GM19043 (cell line): ENCODE results near the gene MMD.
A peak's percentile ranks its signal among the peaks of the same experiment; 100 is the strongest.

ENCODE experiments used
- ATAC-seq: cut with Tn5 transposase; IDR thresholded peaks from one replicate; pipeline ENCODE4 v1.9.1; 2021; ENCODE audit warnings: low read depth; ENCODE audit not compliant: unreplicated experiment

The MMD gene

GRCh38 chr17:55356434-55357328 is 65.0 kb downstream of the MMD start:
- ATAC-seq: peak; percentile 95

GRCh38 chr17:55354941-55355340 is 66.7 kb downstream of the MMD start:
- no peak for ATAC-seq

GRCh38 chr17:55354010-55354409 is 67.6 kb downstream of the MMD start:
- ATAC-seq: no peak

- ATAC-seq: no peak
Measured at GRCh38 chr17:55351226-55351625, 70.4 kb downstream of the MMD start.

- no peak for ATAC-seq
Measured at GRCh38 chr17:55350825-55351205, 70.8 kb downstream of the MMD start.

- no peak for ATAC-seq
Measured at GRCh38 chr17:55348749-55349354, 72.8 kb downstream of the MMD start.

- ATAC-seq: no peak
Measured at GRCh38 chr17:55347341-55347740, 74.3 kb downstream of the MMD start.

GRCh38 chr17:55346658-55347057 is 75.0 kb downstream of the MMD start:
- no peak for ATAC-seq

- ATAC-seq: no peak
Measured at GRCh38 chr17:55345132-55345531, 76.5 kb downstream of the MMD start.

GRCh38 chr17:55344514-55344997 is 77.1 kb downstream of the MMD start:
- no peak for ATAC-seq

GRCh38 chr17:55343900-55344513 is 77.6 kb downstream of the MMD start:
- no peak for ATAC-seq

GRCh38 chr17:55342800-55343585 is 78.6 kb downstream of the MMD start:
- ATAC-seq: no peak
